GM13976 (cell line): ENCODE measurements around the gene NPAS3.

Experiments
- DNase-seq: peaks from one replicate; pipeline ENCODE4 v3.0.0; 2012; ENCODE audit warnings: low spot score
- in situ Hi-C: fragments of 300-500 bp; cut with MboI; formaldehyde crosslinking; loops from one replicate; pipeline ENCODE4 v1.12.0; 2022; ENCODE audit warnings: low sequenced_read_pairs, mixed read lengths, inconsistent platforms; ENCODE audit not compliant: unreplicated experiment
- TF ChIP-seq, protein P1 (sequence below): IDR thresholded peaks from 2 replicates; pipeline ENCODE4 v1.5.1; 2012; ENCODE audit warnings: borderline replicate concordance, mild to moderate bottlenecking; ENCODE audit not compliant: insufficient read depth; ENCODE audit errors: extremely low read depth, missing control alignments, control extremely low read depth

The NPAS3 gene

DNA sequence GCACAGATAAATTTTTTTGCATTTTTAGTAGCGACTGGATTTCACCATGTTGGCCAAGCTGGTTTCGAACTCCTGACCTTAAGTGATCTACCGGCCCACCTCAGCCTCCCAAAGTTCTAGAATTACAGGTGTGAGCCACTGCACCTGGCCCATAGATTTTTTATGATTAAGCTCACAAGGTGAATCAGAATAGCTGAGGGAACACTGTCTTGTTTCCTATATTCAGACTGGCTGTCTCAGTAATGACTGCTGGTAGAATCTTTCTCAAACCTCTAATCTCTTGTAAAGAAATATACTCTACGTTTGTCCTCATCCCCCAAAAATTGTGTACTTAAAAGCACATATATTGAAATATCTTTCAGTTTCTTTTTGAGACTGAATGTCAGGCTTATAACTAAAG, 650.1 kb downstream of the NPAS3 start:
- TF ChIP-seq, protein P1, sequence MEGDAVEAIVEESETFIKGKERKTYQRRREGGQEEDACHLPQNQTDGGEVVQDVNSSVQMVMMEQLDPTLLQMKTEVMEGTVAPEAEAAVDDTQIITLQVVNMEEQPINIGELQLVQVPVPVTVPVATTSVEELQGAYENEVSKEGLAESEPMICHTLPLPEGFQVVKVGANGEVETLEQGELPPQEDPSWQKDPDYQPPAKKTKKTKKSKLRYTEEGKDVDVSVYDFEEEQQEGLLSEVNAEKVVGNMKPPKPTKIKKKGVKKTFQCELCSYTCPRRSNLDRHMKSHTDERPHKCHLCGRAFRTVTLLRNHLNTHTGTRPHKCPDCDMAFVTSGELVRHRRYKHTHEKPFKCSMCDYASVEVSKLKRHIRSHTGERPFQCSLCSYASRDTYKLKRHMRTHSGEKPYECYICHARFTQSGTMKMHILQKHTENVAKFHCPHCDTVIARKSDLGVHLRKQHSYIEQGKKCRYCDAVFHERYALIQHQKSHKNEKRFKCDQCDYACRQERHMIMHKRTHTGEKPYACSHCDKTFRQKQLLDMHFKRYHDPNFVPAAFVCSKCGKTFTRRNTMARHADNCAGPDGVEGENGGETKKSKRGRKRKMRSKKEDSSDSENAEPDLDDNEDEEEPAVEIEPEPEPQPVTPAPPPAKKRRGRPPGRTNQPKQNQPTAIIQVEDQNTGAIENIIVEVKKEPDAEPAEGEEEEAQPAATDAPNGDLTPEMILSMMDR: no peak
- in situ Hi-C loops: no loop called here
- DNase-seq: no peak

DNA sequence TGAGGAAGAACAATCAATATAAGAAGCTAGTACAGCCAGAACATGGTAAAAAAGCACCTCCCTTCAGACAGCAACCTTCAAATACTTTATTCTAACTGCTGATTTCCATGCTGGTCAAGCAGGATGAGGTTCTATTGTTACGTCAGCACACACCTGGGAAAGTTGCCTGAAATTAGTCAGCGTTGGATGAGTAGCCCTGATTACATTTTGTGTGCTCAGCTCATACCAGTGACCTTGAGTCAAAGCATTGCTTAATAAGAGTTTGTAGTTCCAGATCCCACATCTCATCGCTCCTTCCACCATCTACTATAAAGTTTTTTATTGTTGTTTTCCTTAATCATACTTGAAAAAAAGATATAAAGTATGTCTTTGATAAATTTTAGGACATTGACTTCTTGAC, 650.7 kb downstream of the NPAS3 start:
- in situ Hi-C loops: no loop called here
- TF ChIP-seq, protein P1: no peak
- no peak for DNase-seq

DNA sequence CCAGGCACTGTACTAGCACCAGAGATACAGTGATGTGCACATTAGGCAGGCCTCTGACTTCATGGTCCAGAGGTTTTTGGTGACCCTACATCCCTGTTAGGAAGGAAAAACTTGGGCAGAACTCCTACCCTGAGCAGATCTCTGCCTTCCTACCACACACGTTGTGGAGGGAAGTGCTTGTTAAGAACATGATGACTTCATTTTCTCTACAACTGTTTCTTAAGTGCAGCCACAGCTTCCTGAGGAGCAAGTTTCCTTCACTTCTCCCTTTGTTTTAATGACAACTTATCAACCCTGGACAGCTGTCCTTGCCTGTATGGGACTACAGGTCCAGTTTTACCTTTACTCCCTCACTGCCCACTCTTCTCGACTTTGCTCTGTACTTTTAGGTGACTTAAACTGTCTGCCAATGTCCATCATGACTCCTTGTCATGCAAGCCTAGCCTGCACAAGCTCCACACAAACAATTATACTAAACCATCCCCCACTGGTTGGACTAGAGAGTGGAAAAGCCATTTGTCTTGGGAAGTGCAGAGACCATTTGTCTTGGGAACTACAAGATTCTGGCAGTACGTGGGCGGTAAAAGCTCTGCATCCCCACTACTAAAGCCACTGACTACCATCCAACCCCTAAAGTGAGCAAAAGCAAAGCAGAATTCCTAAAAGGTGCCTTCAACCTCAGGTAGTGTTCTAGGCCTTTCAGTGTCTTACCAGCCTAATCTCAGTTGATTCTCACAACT, 652.4 kb downstream of the NPAS3 start:
- TF ChIP-seq, protein P1: no peak
- no peak for DNase-seq
- in situ Hi-C loops: no loop called here

DNA sequence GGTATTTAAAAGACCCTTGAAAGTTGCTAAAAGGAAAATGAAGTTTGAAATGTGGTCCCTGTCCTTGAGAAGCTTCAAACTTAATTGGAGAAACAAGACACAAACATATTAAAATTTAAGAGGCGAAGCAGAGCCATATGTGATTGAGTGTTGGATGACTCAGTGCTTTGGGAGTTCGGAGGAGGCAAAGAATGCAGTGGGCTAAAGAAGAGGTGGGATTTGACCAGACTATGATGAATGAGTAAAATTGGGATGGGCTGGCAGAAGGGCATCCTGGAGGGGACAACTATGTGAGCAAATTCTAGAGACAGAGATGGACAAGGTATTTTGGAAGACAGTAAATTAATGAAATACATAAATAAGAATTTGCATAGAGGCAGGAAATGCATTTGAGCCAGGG, 653.6 kb downstream of the NPAS3 start:
- DNase-seq: no peak
- TF ChIP-seq, protein P1: no peak
- in situ Hi-C loops: no loop called here

DNA sequence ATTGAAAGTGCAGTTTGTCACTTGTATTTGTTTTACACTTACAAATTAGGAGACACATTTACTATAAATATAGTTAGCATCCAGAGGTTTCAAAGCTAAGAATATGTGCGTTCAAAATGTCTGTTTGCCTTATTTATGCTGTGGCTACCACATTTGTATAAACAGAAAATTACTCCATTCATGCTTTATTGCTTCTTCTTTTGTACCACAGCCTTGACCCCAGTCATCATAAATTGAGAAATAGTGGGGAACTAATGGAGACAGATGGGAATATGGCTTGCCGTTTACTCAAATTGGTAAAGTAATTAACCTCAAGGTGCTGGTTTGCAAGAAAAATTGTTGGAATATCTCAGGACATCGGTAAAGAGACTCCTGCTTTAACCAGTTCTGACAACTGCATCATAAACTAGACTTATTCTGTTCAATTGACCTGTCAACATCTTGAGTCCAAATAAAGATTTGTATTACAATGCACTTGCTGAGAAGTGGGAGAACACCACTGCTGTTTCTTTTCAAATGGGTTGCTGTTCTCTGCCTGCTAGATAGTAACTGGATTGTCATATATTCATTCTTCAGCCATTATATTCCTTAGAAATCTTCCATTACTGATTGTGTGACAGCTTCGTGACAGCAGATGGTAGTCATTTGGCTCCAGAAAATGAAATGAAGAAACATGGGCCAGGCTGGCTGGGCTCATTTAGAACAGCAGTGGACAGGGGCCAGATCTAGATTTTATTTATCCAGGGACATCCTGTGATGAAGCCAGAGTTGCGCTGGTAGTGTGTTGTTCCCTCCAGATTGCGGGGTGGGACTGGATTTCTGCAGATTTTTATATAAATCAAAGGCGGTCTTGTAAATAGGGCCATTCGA, 657.8 kb downstream of the NPAS3 start:
- TF ChIP-seq, protein P1: no peak
- no peak for DNase-seq
- in situ Hi-C loops: no loop called here

DNA sequence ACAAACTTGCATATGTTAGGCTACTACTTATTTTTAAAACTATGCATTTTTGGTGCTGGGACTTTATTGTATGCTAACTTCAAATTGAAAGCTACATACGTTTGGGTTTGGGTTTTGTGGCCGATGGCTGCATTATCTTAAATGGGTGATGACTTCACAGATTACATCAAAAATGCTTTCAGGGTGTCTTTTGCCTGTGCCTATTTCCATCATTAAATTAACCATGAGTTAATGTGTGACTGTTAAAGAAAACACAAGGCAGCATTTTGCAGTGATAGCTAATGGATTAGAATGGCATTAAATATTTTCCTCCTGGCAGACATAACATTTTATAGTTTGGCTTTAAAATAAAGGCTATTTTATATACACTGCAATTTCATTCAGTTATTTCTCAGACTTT, 659.9 kb downstream of the NPAS3 start:
- in situ Hi-C loops: no loop called here
- DNase-seq: no peak
- TF ChIP-seq, protein P1: no peak
